SK-N-SH (cell line): ENCODE measurements around the gene GPR162. TPM values are rescaled to one million over a fixed set of nuclear protein-coding genes. Genes with fewer than 3 reads are reported as not detected.

ENCODE experiments used
- CTCF ChIA-PET: fragments of 300-600, 350-600 bp; formaldehyde crosslinking; extraction: SDS; loops from one replicate; lab custom pipeline; 2021; lab: Yijun Ruan, JAX
- POLR2A ChIA-PET: fragments of 350-600 bp; sonication (Branson Sonifier 250); formaldehyde crosslinking; extraction: SDS; loops from one replicate; lab custom pipeline; 2020; ENCODE audit warnings: antibody characterized with exemption, inconsistent platforms; lab: Yijun Ruan, JAX
- DNase-seq: peaks from one replicate; pipeline ENCODE4 v3.0.0; 2012
- H2AFZ ChIP-seq: fragments of 200-600 bp; sonication (generic); 2 replicates; pipeline ENCODE4 v1.8.1; 2016; ENCODE audit warnings: antibody characterized with exemption, mild to moderate bottlenecking, low read depth
- H3F3A ChIP-seq: fragments of 200-600 bp; sonication (generic); replicated peaks from 2 replicates; pipeline ENCODE3; 2016; ENCODE audit warnings: antibody characterized with exemption, mild to moderate bottlenecking; ENCODE audit not compliant: insufficient read depth
- H3K27ac ChIP-seq, 2 experiments: fragments of 200-500 bp in 1 of 2; fragments of 200-600 bp in 1 of 2; sonication (Bioruptor generic) in 1 of 2; sonication (generic), shearing (Covaris generic) in 1 of 2; 2 replicates each; pipeline versions ENCODE4 v1.5.1 to v1.6.1; 2014 to 2016; ENCODE audit warnings: low read depth in 2 of 2, inconsistent platforms in 1 of 2, low read length in 1 of 2, mild to moderate bottlenecking in 1 of 2, mixed read lengths in 1 of 2
- H3K27me3 ChIP-seq: fragments of 200-600 bp; sonication (generic), shearing (Covaris generic); 2 replicates; pipeline ENCODE4 v1.6.1; 2016; ENCODE audit warnings: mixed run types; ENCODE audit not compliant: insufficient read depth
- H3K36me3 ChIP-seq, 2 experiments: fragments of 200-500 bp in 1 of 2; fragments of 200-600 bp in 1 of 2; sonication (Bioruptor generic) in 1 of 2; sonication (generic) in 1 of 2; replicated peaks in 1 of 2; 2 replicates each; pipeline versions ENCODE3 to v1.5.1; 2014 to 2016; ENCODE audit warnings: low read length in 1 of 2, mild to moderate bottlenecking in 1 of 2; ENCODE audit not compliant: insufficient read depth in 2 of 2, control insufficient read depth in 1 of 2
- H3K4me1 ChIP-seq, 2 experiments: fragments of 200-500 bp in 1 of 2; fragments of 200-600 bp in 1 of 2; sonication (Bioruptor generic) in 1 of 2; sonication (generic), shearing (Covaris generic) in 1 of 2; 2 replicates each; pipeline versions ENCODE4 v1.5.1 to v1.6.1; 2014 to 2016; ENCODE audit warnings: low read depth in 1 of 2, low read length in 1 of 2, mixed run types in 1 of 2; ENCODE audit not compliant: insufficient read depth in 2 of 2, control insufficient read depth in 1 of 2
- H3K4me2 ChIP-seq: fragments of 200-600 bp; sonication (generic), shearing (Covaris generic); 2 replicates; pipeline ENCODE4 v1.6.1; 2017; ENCODE audit warnings: mixed run types
- H3K4me3 ChIP-seq, 2 experiments: fragments of 200-500 bp in 1 of 2; fragments of 200-600 bp in 1 of 2; sonication (Bioruptor generic) in 1 of 2; sonication (generic), shearing (Covaris generic) in 1 of 2; 2 replicates each; pipeline versions ENCODE4 v1.5.1 to v1.8.1; 2014 to 2016; ENCODE audit warnings: low read depth in 2 of 2, inconsistent platforms in 1 of 2, low read length in 1 of 2, mild to moderate bottlenecking in 1 of 2, mixed read lengths in 1 of 2, moderate library complexity in 1 of 2
- H3K79me2 ChIP-seq: fragments of 200-600 bp; sonication (generic); 2 replicates; pipeline ENCODE4 v1.8.1; 2017; ENCODE audit warnings: mild to moderate bottlenecking; ENCODE audit not compliant: insufficient read depth
- H3K9ac ChIP-seq: fragments of 200-600 bp; sonication (generic); 2 replicates; pipeline ENCODE4 v1.6.1; 2017; ENCODE audit warnings: mixed run types
- H3K9me2 ChIP-seq: fragments of 200-600 bp; sonication (generic); 2 replicates; pipeline ENCODE4 v1.6.1; 2017; ENCODE audit warnings: mixed run types
- H3K9me3 ChIP-seq: fragments of 200-600 bp; sonication (generic); 2 replicates; pipeline ENCODE4 v1.6.1; 2017; ENCODE audit warnings: mixed run types, mild to moderate bottlenecking, moderate library complexity
- H4K20me1 ChIP-seq: fragments of 200-600 bp; sonication (generic); 2 replicates; pipeline ENCODE4 v1.6.1; 2017; ENCODE audit warnings: mild to moderate bottlenecking, mixed run types; ENCODE audit not compliant: insufficient read depth
- ELF1 ChIP-seq: IDR thresholded peaks from 2 replicates; pipeline ENCODE4 v1.4.0; 2012
- EZH2phosphoT487 ChIP-seq: fragments of 200-600 bp; sonication (generic); IDR thresholded peaks from 2 replicates; pipeline ENCODE4 v1.6.1; 2017; ENCODE audit warnings: low read depth, mixed run types, mild to moderate bottlenecking, antibody characterized with exemption, moderate library complexity, borderline replicate concordance
- FOSL2 ChIP-seq: IDR thresholded peaks from 2 replicates; pipeline ENCODE4 v1.4.0; 2012; ENCODE audit warnings: low read depth, mild to moderate bottlenecking, moderate library complexity, borderline replicate concordance
- FOXJ3 ChIP-seq: sonication (generic); formaldehyde crosslinking; IDR thresholded peaks from 2 replicates; pipeline ENCODE4 v1.5.1; 2020; ENCODE audit warnings: mild to moderate bottlenecking, missing genetic modification reagents
- GATA2 ChIP-seq: sonication (generic); formaldehyde crosslinking; IDR thresholded peaks from 2 replicates; pipeline ENCODE4 v1.5.0; 2020; ENCODE audit warnings: mild to moderate bottlenecking, missing genetic modification reagents
- IRF3 ChIP-seq: fragments of 150-350 bp; IDR thresholded peaks from 2 replicates; pipeline ENCODE4 v1.6.1; 2016; ENCODE audit warnings: mild to moderate bottlenecking, low read depth, low read length
- MEF2A ChIP-seq: IDR thresholded peaks from 2 replicates; pipeline ENCODE4 v1.4.0; 2012; ENCODE audit warnings: low read depth, borderline replicate concordance
- MXI1 ChIP-seq: IDR thresholded peaks from 2 replicates; pipeline ENCODE4 v1.6.1; 2012; ENCODE audit warnings: mild to moderate bottlenecking, low read depth, low read length, improper control_type of control experiment
- NFIC ChIP-seq: IDR thresholded peaks from 2 replicates; pipeline ENCODE4 v1.4.0; 2012; ENCODE audit warnings: borderline replicate concordance
- NRF1 ChIP-seq: IDR thresholded peaks from 2 replicates; pipeline ENCODE4 v1.6.1; 2012; ENCODE audit warnings: low read depth, mild to moderate bottlenecking, low read length
- PBX3 ChIP-seq: IDR thresholded peaks from 2 replicates; pipeline ENCODE4; 2012
- RCOR1 ChIP-seq: fragments of 150-350 bp; IDR thresholded peaks from 2 replicates; pipeline ENCODE4 v1.6.1; 2017; ENCODE audit warnings: antibody characterized with exemption, low read length
- RFX5 ChIP-seq: IDR thresholded peaks from 2 replicates; pipeline ENCODE4 v1.6.1; 2012; ENCODE audit warnings: mild to moderate bottlenecking, improper control_type of control experiment, low read length
- SIN3A ChIP-seq: IDR thresholded peaks from 2 replicates; pipeline ENCODE4 v1.6.1; 2012; ENCODE audit warnings: low read depth, mild to moderate bottlenecking, low read length, moderate library complexity, borderline replicate concordance
- SMC3 ChIP-seq: IDR thresholded peaks from 2 replicates; pipeline ENCODE4 v1.6.1; 2012; ENCODE audit warnings: low read depth, low read length, improper control_type of control experiment
- TCF12 ChIP-seq: IDR thresholded peaks from 2 replicates; pipeline ENCODE4 v1.4.0; 2012
- TEAD4 ChIP-seq: IDR thresholded peaks from 2 replicates; pipeline ENCODE4 v1.4.0; 2012; ENCODE audit warnings: mild to moderate bottlenecking, borderline replicate concordance; ENCODE audit not compliant: insufficient read depth
- YY1 ChIP-seq: IDR thresholded peaks from 2 replicates; pipeline ENCODE4 v1.4.0; 2012; ENCODE audit warnings: low read depth, mild to moderate bottlenecking
- WGBS: methylation state at CpG from one replicate; pipeline ENCODE4 v1.1.6; 2017; ENCODE audit warnings: low lambda C conversion rate; 5-methylcytosine and 5-hydroxymethylcytosine counted together
- polyA plus RNA-seq, 3 experiments: library from polyadenylated mRNA; depleted of rRNA; stranded (reverse); fragments of >200 nt; gene quantifications; 2 replicates each; pipeline ENCODE4 v1.2.3, GENCODE V29; 2012
- TF ChIP-seq, protein P1 (sequence below): fragments of 150-350 bp; IDR thresholded peaks from 2 replicates; pipeline ENCODE4 v1.6.1; 2017; ENCODE audit warnings: antibody characterized with exemption, low read length, low read depth, borderline replicate concordance
- TF ChIP-seq, protein P2 (sequence below): fragments of 200-600 bp; sonication (generic); IDR thresholded peaks from 2 replicates; pipeline ENCODE4 v1.6.1; 2017; ENCODE audit warnings: antibody characterized with exemption, mild to moderate bottlenecking, moderate library complexity

The GPR162 gene
- polyA plus RNA-seq, 1 of the 3 experiments (the other 2 are of a cell fraction), result 18.6 TPM

GRCh38 chr12:6796576-6796975 lies 25.0 kb upstream of the GPR162 start:
- H2AFZ ChIP-seq, result no peak overlapping the region
- H3F3A ChIP-seq, result no peaks in the 10 kb centered on the region
- WGBS, result 69% methylated on average over 4 of the region's 4 CpGs
- H3K4me3 ChIP-seq, result no peak overlapping the region
- H3K9me2 ChIP-seq, result no peaks in the 10 kb centered on the region
- DNase-seq, result no peak
- TF ChIP-seq MXI1 (no peak), SIN3A (no peak), GATA2 (CRISPR knock-in tag) (no peak), IRF3 (no peak), NFIC (no peak), RCOR1 (no peak), ELF1 (no peak), RFX5 (no peak), FOXJ3 (no peak), EZH2phosphoT487 (no peak), MEF2A (no peak), FOSL2 (no peak), YY1 (no peak), SMC3 (no peak)
- TF ChIP-seq, protein P1, sequence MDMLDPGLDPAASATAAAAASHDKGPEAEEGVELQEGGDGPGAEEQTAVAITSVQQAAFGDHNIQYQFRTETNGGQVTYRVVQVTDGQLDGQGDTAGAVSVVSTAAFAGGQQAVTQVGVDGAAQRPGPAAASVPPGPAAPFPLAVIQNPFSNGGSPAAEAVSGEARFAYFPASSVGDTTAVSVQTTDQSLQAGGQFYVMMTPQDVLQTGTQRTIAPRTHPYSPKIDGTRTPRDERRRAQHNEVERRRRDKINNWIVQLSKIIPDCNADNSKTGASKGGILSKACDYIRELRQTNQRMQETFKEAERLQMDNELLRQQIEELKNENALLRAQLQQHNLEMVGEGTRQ, result no peak
- H4K20me1 ChIP-seq, result no peaks in the 10 kb centered on the region
- no peak overlapping the region for H3K9ac ChIP-seq
- no peak overlapping the region for H3K4me2 ChIP-seq
- H3K79me2 ChIP-seq, result no peaks in the 10 kb centered on the region
- no peak overlapping the region for H3K27ac ChIP-seq
- ChIA-PET POLR2A (no interaction called here), CTCF (interaction anchor here (0.9 to 1.9 kb wide), 4 partner anchors 29 to 60 kb away, joined by 3 to 10 read pairs (median 6); partner anchors contain the start of gene MLF2)
- peaks cover 0 to 9% of the 10 kb centered on the region in 2 experiments; a peak in 1 of 4 replicates for H3K4me1 ChIP-seq
- no peaks in the 10 kb centered on the region for H3K27me3 ChIP-seq
- H3K36me3 ChIP-seq, result no peaks in the 10 kb centered on the region
- H3K9me3 ChIP-seq, result no peaks in the 10 kb centered on the region

DNA sequence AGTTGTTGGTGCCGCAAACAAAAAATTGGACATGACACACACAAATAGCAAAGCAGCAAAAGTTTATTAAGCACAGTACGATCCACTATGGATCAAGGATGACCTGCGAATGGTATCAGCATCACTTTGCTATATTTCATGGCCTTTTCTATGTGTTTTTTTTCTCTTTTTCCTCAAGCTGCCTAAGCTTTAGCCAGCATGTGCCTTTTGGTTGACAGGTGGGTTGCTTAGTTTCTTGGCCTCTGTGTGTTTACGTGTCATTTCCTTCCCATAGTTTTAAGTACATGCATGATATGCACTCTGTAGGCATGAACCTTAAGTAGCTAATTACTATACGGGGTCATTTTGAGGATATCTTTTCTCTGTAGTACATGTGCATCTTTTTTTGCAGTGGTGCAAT lies 22.5 kb upstream of the GPR162 start:
- H2AFZ ChIP-seq, result no peak overlapping the region
- no peaks in the 10 kb centered on the region for H4K20me1 ChIP-seq
- no peak overlapping the region for H3K4me2 ChIP-seq
- ChIA-PET CTCF (interaction anchor here (0.9 kb wide), 1 partner anchor 26 kb away, joined by 3 read pairs; no protein-coding TSS in a partner anchor), POLR2A (no interaction called here)
- no peaks in the 10 kb centered on the region for H3K27me3 ChIP-seq
- no peaks in the 10 kb centered on the region for H3K79me2 ChIP-seq
- H3K9ac ChIP-seq, result no peak overlapping the region
- H3K36me3 ChIP-seq, result no peaks in the 10 kb centered on the region
- H3F3A ChIP-seq, result no peaks in the 10 kb centered on the region
- DNase-seq, result no peak
- no peak overlapping the region for H3K4me3 ChIP-seq
- no peaks in the 10 kb centered on the region for H3K9me2 ChIP-seq
- TF ChIP-seq, protein P1, result no peak
- TF ChIP-seq TEAD4 (no peak), GATA2 (CRISPR knock-in tag) (no peak), TCF12 (no peak), PBX3 (no peak), NRF1 (no peak), RFX5 (no peak), MXI1 (no peak)
- TF ChIP-seq, protein P2, sequence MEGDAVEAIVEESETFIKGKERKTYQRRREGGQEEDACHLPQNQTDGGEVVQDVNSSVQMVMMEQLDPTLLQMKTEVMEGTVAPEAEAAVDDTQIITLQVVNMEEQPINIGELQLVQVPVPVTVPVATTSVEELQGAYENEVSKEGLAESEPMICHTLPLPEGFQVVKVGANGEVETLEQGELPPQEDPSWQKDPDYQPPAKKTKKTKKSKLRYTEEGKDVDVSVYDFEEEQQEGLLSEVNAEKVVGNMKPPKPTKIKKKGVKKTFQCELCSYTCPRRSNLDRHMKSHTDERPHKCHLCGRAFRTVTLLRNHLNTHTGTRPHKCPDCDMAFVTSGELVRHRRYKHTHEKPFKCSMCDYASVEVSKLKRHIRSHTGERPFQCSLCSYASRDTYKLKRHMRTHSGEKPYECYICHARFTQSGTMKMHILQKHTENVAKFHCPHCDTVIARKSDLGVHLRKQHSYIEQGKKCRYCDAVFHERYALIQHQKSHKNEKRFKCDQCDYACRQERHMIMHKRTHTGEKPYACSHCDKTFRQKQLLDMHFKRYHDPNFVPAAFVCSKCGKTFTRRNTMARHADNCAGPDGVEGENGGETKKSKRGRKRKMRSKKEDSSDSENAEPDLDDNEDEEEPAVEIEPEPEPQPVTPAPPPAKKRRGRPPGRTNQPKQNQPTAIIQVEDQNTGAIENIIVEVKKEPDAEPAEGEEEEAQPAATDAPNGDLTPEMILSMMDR, result no peak
- WGBS, result 88% methylated on average over 5 of the region's 5 CpGs
- no peaks in the 10 kb centered on the region for H3K4me1 ChIP-seq
- no peak overlapping the region for H3K27ac ChIP-seq
- H3K9me3 ChIP-seq, result no peaks in the 10 kb centered on the region
